ENCODE measurements around the gene RALGAPA2.
"Not testable (repeated sequence)": the region's sequence is repeated elsewhere in the genome, so short reads cannot be mapped to it uniquely, and the experiment has no call there.

The RALGAPA2 gene

GRCh38 chr20:20363434-20363798 is 349.0 kb downstream of the RALGAPA2 start:
- no peak for DNase-seq

DNA sequence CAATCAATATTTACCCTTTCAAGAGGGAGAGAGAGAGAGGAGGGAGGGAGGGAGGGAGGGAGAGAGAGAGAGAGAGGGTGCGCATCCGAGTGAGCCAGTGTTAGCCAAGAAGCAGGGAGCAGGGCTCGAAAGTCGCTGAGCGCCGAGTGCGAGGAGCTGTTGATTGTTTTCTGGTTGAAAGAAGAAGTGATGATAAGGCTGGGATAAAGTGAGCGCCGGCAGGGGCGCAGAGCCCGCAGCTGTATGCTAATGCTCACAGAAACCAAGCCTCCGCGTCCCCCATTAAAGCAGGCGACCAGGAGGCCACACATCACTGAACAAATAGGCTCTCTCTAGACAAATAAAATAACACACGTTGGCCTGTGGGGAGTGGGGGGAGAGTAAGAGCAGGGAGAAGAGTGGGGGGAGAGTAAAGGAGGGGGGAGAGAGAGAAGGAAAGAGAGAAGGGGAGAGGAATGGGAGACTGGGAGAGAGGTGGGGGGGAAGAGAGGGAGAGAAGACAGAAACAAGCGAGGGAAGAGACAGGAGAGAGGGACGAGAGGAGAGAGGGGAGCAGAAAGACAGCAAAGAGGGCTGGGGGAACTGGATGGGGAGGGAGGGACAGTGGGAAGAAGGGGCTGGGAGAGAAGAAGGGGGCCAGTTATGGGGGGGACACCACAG is 349.5 kb downstream of the RALGAPA2 start:
- peak; percentile 28 to 32 for DNase-seq

- DNase-seq, result peak; percentile 50 to 60
Measured at GRCh38 chr20:20360464-20360863, 352.0 kb downstream of the RALGAPA2 start.

GRCh38 chr20:20359628-20360027 is 352.8 kb downstream of the RALGAPA2 start:
- DNase-seq, result no peak

GRCh38 chr20:20358801-20359200 is 353.6 kb downstream of the RALGAPA2 start:
- DNase-seq, result no peak

- not testable (repeated sequence) for DNase-seq
Measured at GRCh38 chr20:20355503-20355902, 356.9 kb downstream of the RALGAPA2 start.

DNA sequence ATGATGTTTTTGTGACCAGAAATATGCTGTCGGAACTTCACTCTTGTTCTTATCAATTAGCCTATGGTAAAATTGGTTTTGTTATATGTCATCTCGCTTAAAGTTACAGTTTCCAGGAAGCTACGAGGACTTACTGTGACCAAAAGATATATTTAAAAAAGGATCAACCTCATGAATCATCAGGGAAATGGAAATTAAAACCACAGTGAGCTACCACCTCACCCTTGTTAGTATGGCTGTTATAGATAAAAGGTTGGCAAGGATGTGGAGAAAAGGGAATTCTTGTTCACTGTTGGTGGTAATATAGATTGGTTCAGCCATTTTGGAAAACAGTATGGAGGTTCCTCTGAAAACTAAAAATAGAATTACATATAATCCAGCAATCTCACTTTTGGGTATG is 358.9 kb downstream of the RALGAPA2 start:
- no peak for DNase-seq

- no peak for DNase-seq
Measured at GRCh38 chr20:20344476-20344875, 368.0 kb downstream of the RALGAPA2 start.

GRCh38 chr20:20343932-20344331 is 368.5 kb downstream of the RALGAPA2 start:
- no peak for DNase-seq
